Measurements from ENCODE around the gene MAMDC2.

Gene MAMDC2

GRCh38 chr9:70043689-70044489 lies at the start of gene MAMDC2:
Gene MAMDC2 (plus strand): TSS chr9:70043848. CDS start chr9:70044198, 350 bp downstream.
- no peak for DNase-seq (ENCODE audit: low read depth, low spot score)

GRCh38 chr9:69995846-69996245 lies 47.8 kb upstream of the MAMDC2 start:
- DNase-seq (ENCODE audit: low read depth, low spot score) = no peak

GRCh38 chr9:69996967-69997366 lies 46.7 kb upstream of the MAMDC2 start:
- no peak for DNase-seq (ENCODE audit: low read depth, low spot score)

GRCh38 chr9:69997524-69997923 lies 46.1 kb upstream of the MAMDC2 start:
- no peak for DNase-seq (ENCODE audit: low read depth, low spot score)

GRCh38 chr9:69999315-69999714 lies 44.3 kb upstream of the MAMDC2 start:
- DNase-seq (ENCODE audit: low read depth, low spot score) = no peak

GRCh38 chr9:70000469-70000868 lies 43.2 kb upstream of the MAMDC2 start:
- no peak for DNase-seq (ENCODE audit: low read depth, low spot score)

GRCh38 chr9:70003901-70004714 lies 39.5 kb upstream of the MAMDC2 start:
- no peak for DNase-seq (ENCODE audit: low read depth, low spot score)

GRCh38 chr9:70006306-70006705 lies 37.3 kb upstream of the MAMDC2 start:
- DNase-seq (ENCODE audit: low read depth, low spot score) = no peak

GRCh38 chr9:70007831-70008230 lies 35.8 kb upstream of the MAMDC2 start:
- DNase-seq (ENCODE audit: low read depth, low spot score) = no peak

- DNase-seq (ENCODE audit: low read depth, low spot score) = no peak
These were observed 33.6 kb upstream of the MAMDC2 start for GRCh38 chr9:70010015-70010414.

- DNase-seq (ENCODE audit: low read depth, low spot score) = no peak
These were observed 32.3 kb upstream of the MAMDC2 start for GRCh38 chr9:70011366-70011765.

- DNase-seq (ENCODE audit: low read depth, low spot score) = no peak
These were observed 31.1 kb upstream of the MAMDC2 start for GRCh38 chr9:70012569-70012968.

GRCh38 chr9:70013598-70014196 lies 30.0 kb upstream of the MAMDC2 start:
- DNase-seq (ENCODE audit: low read depth, low spot score) = no peak

GRCh38 chr9:70015099-70015498 lies 28.5 kb upstream of the MAMDC2 start:
- no peak for DNase-seq (ENCODE audit: low read depth, low spot score)

GRCh38 chr9:70020217-70020616 lies 23.4 kb upstream of the MAMDC2 start:
- DNase-seq (ENCODE audit: low read depth, low spot score) = no peak

GRCh38 chr9:70020991-70021571 lies 22.6 kb upstream of the MAMDC2 start:
- no peak for DNase-seq (ENCODE audit: low read depth, low spot score)

- no peak for DNase-seq (ENCODE audit: low read depth, low spot score)
These were observed 15.4 kb upstream of the MAMDC2 start for GRCh38 chr9:70028287-70028686.

GRCh38 chr9:70030156-70030555 lies 13.5 kb upstream of the MAMDC2 start:
- DNase-seq (ENCODE audit: low read depth, low spot score) = no peak

GRCh38 chr9:70031141-70031545 lies 12.5 kb upstream of the MAMDC2 start:
- DNase-seq (ENCODE audit: low read depth, low spot score) = no peak

- no peak for DNase-seq (ENCODE audit: low read depth, low spot score)
These were observed 9.4 kb upstream of the MAMDC2 start for GRCh38 chr9:70034271-70034711.

GRCh38 chr9:70035691-70036090 lies 8.0 kb upstream of the MAMDC2 start:
- DNase-seq (ENCODE audit: low read depth, low spot score) = no peak

GRCh38 chr9:70036641-70037040 lies 7.0 kb upstream of the MAMDC2 start:
- no peak for DNase-seq (ENCODE audit: low read depth, low spot score)
